HL-60 (cell line): Measurements from ENCODE around the gene STOX2.
A peak's percentile ranks its signal among the peaks of the same experiment; 100 is the strongest.

ENCODE experiments used
- DNase-seq, 2 experiments: peaks; one replicate each; pipeline ENCODE4 v3.0.0-alpha.2; 2010 to 2020; ENCODE audit warnings: low read depth in 1 of 2, low spot score in 1 of 2
- H3K27ac ChIP-seq: fragments of 250-450 bp; sonication (Bioruptor Pico); replicated peaks from 2 replicates; pipeline ENCODE4 v1.5.1; 2020; ENCODE audit warnings: mild to moderate bottlenecking, moderate library complexity
- H3K27me3 ChIP-seq: fragments of 250-450 bp; sonication (Bioruptor Pico); 2 replicates; pipeline ENCODE4 v1.5.1; 2021; ENCODE audit warnings: mild to moderate bottlenecking, moderate library complexity; ENCODE audit not compliant: insufficient read depth, poor library complexity, severe bottlenecking
- H3K4me3 ChIP-seq: replicated peaks from 2 replicates; pipeline ENCODE4 v1.5.1; 2011; ENCODE audit warnings: mild to moderate bottlenecking, control low read depth, low read length; ENCODE audit not compliant: insufficient read depth
- GABPA ChIP-seq: IDR thresholded peaks from 2 replicates; pipeline ENCODE4 v1.6.1; 2012; ENCODE audit warnings: low read depth
- POLR2AphosphoS5 ChIP-seq: IDR thresholded peaks from 2 replicates; pipeline ENCODE4 v1.6.1; 2012; ENCODE audit warnings: low read depth
- REST ChIP-seq: IDR thresholded peaks from 2 replicates; pipeline ENCODE4 v1.6.1; 2012; ENCODE audit warnings: low read depth; ENCODE audit not compliant: insufficient replicate concordance
- SPI1 ChIP-seq: IDR thresholded peaks from 2 replicates; pipeline ENCODE4 v1.6.1; 2012; ENCODE audit warnings: low read depth, mild to moderate bottlenecking, borderline replicate concordance
- TF ChIP-seq, protein P1 (sequence below): IDR thresholded peaks from one replicate; pipeline ENCODE4 v1.5.1; 2011; ENCODE audit warnings: low read length, control low read depth, inconsistent platforms; ENCODE audit not compliant: insufficient read depth

STOX2 gene

GRCh38 chr4:183966371-183966770 lies 61.3 kb downstream of the STOX2 start:
- H3K27me3 ChIP-seq = no peaks in the 10 kb centered on the region

DNA sequence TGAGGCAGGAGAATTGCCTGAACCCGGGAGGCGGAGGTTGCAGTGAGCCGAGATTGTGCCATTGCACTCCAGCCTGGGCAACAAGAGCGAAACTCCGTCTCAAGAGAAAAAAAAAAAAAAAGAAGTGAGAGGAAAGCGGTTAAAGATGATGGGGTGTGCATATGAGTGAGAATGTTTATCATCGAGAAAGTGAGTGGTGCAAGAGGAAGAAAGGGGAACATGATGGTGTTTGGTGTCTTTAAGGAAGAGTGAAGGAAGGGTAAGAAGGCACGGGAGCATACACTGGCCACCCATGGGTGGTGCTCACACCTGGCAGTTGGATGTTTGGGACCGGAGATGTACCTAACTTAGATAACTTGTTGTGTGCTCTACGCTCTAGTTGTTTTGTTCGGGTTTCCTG lies 62.2 kb downstream of the STOX2 start:
- Histone ChIP-seq H3K27me3 (no peaks in the 10 kb centered on the region), H3K4me3 (no peak overlapping the region), H3K27ac (no peak overlapping the region)
- TF ChIP-seq, protein P1, sequence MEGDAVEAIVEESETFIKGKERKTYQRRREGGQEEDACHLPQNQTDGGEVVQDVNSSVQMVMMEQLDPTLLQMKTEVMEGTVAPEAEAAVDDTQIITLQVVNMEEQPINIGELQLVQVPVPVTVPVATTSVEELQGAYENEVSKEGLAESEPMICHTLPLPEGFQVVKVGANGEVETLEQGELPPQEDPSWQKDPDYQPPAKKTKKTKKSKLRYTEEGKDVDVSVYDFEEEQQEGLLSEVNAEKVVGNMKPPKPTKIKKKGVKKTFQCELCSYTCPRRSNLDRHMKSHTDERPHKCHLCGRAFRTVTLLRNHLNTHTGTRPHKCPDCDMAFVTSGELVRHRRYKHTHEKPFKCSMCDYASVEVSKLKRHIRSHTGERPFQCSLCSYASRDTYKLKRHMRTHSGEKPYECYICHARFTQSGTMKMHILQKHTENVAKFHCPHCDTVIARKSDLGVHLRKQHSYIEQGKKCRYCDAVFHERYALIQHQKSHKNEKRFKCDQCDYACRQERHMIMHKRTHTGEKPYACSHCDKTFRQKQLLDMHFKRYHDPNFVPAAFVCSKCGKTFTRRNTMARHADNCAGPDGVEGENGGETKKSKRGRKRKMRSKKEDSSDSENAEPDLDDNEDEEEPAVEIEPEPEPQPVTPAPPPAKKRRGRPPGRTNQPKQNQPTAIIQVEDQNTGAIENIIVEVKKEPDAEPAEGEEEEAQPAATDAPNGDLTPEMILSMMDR = no peak
- TF ChIP-seq POLR2AphosphoS5 (no peak), SPI1 (no peak), GABPA (no peak), REST (no peak)
- DNase-seq = peak; percentile 18 to 54

More at GRCh38 chr4:183966371-183966770, 61.3 kb downstream of the STOX2 start:
- peak; percentile 26 to 63 for DNase-seq
- no peak overlapping the region for H3K4me3 ChIP-seq
- TF ChIP-seq SPI1 = peak; percentile 5; the same call in 1 of the 2 replicates
- TF ChIP-seq, protein P1 = no peak
- TF ChIP-seq POLR2AphosphoS5 = no peak
- TF ChIP-seq REST = no peak
- no peak overlapping the region; the same call in 1 of the 2 replicates for H3K27ac ChIP-seq

DNA sequence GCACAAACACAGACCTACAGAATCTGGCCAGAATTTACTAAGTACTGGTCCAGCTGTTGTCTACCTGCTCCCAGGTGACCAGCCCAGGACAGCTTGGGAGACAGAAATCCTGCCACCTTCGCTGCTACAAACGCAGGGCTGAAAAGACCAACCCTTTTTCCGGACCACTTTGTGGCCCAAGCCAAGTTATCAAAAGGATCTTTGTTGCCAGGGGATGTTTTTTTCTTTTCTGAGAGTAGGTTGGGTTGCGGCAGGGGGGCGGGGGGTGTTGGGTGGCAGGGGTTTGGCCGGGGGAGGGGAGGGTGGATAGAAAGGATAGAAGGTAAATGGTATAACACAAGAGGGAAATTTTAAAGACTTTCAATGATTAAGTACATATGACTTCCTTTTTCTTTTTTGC lies 63.4 kb downstream of the STOX2 start:
- TF ChIP-seq, protein P1 = no peak
- TF ChIP-seq POLR2AphosphoS5 (no peak), SPI1 (0 out of 2 replicates have a peak, but pooled peaks have one; percentile 54), REST (no peak), GABPA (no peak)
- Histone ChIP-seq H3K27ac (no peak overlapping the region), H3K27me3 (no peaks in the 10 kb centered on the region), H3K4me3 (no peak overlapping the region)
- no peak for DNase-seq
